NCI-H82 treated with DMSO at 0.1 percent for 48 hours (cell line): ENCODE data around the gene SNRNP70.
A peak's percentile ranks its signal among the peaks of the same experiment; 100 is the strongest.

ENCODE experiments used
- DNase-seq: peaks from one replicate; lab custom pipeline; 2025; ENCODE audit not compliant: unreplicated experiment; lab: John Stamatoyannopoulos, UW

Gene SNRNP70

DNA sequence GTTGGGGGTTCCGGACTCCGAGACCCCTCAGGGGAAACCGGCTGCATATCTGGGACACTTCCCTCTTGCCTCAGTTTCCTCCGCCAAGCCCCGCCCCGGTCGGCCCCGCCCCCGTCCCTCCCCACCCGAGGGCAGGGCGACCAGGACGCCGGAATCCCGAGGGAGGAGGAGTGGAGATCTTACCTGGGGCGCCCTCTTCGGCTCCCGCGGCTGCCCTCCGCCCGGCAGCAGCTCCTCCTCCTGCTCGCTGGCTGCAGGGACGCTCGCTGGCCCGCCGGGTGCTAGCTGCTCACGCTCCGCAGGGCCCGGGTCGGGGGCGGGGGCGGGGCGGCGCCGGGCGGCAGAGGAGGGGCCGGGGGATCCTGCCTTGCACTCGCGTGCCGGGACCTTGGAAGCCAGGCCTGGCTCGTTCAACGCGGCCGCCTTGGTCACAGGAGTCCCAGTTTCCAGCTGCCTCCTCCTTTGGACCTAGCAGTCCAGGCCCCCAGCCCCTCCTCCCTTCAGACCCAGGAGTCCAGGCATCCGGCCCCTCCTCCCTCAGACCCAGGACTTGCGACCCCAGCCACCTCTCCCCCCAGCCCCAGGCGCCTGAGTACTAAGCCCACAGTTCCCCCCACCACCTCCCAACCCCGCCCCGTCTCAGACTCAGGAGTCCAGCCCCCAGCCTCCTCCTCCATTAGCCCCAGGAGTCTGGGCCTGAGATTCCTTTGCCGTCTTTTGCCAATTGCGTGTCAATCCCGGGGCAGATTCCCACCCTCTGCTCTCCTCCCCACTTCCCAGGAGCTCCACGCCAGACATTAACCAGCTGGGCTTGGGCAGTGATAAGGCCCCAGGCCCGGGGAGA is 20.3 kb upstream of the SNRNP70 start, which contains the start of gene NTF4:
TSS of gene NTF4 (minus strand) at position 51 of the 844 bp plus-strand sequence. CDS start 2,821 bp downstream, outside the sequence.
- DNase-seq = no peak

DNA sequence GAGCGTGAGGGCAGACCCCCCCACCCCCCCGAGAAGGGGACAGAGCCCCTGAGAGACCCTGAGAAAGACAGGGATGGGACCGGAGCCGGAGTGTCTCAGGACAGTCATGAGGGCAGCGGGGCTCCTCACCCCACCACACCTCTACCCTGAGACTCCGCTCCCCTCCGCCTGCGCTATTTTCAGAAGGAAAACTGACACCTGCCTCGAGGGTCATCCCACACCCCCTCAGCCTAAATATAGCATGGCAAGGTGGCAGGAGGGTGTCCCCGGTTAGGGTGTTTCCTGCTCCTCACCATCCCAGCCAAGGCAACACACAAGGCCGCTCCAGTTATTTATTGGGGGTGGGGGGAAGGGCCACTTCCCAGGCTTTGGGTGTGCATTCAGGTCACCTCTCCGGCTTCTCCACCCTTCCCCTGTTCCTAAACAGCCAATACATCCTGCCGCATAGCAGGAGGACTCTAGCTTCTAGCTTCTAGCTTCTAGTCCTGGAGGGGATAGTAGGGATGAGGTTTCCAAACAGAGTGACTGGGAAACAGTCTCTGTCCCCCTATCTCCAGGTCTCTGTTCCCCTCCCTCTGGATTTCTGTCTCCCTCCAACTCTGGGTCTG is 19.2 kb upstream of the SNRNP70 start:
- no peak for DNase-seq

DNA sequence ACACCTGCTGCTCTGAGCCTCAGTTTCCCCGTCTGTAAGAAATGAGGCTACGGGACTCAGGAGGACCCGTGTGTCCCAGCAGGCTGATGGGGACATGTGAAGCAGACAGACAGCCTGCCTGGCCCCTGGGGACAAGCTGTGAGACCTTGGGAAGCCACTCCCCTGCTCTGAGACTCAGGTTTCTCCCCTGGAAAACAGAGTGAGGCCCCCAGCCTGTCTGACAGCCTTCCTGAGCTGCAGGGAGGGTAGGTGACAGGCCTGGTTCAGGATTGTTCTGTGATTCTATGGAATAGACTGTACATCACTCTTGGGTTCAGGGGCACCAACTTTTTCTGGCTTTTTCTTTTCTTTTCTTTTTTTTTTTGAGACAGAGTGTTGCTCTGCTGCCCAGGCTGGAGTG is 17.7 kb upstream of the SNRNP70 start:
- no peak for DNase-seq

DNA sequence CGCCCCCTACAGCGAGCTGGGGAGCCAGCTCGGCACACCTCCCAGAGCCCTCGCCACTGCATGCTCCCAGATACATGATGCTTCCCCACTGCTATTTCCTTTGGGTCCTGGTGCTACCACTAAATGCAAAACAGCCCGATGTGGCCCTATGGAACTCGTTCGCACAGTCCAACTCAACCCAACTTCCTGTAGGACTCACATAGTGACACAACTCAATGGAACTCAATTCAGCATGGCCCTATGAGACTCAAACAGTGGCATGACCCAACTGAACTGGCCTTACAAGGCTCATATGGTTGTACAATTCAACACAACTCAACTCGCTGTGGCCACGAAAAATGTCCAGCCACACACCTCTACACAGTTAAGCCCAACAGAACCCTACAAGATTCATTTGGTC is 16.2 kb upstream of the SNRNP70 start:
- DNase-seq = no peak

DNA sequence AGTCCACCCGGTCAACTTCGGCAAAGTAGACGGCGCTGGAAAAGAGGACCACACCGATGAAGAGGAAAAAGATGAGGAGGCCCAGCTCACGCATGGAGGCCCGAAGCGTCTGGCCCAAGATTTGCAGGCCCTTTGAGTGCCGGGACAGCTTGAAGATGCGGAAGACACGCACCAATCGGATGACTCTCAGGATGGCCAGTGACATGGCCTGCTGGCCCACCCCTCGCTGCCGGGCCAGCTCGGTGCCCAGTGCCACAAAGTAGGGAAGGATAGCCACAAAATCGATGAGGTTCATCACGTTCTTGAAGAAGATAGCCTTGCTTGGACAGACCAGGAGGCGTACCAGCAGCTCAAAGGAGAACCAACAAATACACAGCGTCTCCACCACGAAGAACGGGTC is 14.8 kb upstream of the SNRNP70 start:
- no peak for DNase-seq

DNA sequence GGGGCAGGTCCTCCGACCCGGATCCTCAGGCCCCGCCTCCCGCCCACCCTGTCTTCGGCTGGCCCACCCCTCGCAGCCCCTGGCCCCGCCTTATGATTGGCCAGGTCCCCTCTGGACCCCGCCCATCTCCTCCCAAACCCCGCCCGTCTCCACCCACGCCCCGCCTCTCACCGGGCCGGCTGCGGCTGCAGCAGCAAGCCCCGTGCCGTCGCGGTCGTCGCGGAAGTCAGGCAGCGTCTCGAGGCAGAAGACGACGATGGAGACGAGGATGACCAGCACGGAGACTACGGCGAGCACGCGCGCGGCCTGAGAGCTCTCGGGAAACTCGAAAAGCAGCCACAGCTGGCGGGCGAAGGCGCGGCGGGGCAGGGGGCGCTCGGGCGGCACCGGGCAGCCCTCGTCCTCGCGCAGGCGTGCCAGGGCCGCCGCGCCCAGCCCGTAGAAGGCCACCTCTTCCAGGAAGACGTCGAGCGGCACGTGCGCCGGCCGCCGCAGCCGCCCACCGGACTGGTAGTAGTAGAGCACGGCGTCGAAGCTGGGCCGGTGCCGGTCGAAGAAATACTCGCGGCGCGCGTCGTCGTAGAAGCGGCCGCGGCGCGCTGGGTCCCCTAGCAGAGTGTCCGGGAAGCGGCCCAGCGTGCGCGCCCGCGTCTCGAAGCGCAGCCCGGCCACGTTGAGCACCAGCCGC is 13.2 kb upstream of the SNRNP70 start:
- peak; percentile 42 for DNase-seq

DNA sequence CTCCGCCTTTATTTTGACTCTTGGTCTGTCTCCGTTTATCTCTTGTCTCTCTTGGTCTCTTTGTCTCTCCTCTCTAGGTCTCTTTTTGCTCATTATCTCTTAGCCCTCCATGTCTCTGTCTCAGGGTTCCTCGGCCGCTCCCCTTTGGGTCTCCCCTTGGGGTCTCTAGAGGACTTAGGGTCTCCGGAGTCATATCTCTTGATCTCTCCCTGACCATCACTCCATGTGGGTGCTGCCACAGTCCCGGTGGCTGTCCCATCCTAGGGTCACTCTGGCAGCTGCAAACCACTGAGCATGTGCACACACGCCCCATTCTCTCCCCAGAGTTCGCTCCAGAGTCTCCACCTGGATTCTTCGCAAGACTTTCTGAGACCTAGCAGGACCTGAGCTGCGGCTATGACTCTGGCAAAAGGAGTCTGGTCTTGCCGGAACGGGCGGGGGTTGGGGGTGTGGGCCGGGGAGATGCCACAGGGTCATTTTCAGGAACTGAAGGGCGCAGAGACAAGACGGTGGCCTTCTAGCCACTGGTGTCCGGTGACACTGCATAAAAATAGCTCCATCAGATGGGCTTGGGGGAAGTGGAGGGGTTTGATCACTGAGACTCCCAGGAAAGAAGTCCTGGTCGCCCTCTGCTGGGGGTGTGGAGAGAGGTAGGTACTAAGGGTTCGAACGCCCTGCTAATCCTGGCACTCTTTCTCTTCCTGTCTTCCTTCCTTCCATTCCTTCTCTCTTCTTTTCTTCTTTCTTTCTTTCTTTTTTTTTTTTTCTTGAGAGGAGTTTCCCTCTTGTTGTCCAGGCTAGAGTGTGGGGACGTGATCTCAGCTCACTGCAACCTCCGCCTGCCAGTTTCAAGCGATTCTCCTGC is 11.5 kb upstream of the SNRNP70 start:
- peak; percentile 46 for DNase-seq

DNA sequence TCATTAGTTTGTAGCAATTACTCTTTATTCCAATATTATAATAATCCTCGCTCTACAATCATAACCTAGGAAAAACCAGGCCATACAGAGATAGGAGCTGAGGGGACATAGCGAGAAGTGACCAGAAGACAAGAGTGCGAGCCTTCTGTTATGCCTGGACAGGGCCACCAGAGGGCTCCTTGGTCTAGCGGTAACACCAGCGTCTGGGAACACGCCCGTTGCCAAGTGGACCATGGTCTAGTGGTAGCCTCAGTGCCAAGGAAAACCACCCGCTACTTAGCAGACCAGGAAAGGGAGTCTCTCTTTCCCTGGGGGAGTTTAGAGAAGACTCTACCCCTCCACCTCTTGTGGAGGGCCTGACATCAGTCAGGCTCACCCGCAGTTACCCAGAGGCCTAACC is 10.4 kb upstream of the SNRNP70 start:
- peak; percentile 7 for DNase-seq

DNA sequence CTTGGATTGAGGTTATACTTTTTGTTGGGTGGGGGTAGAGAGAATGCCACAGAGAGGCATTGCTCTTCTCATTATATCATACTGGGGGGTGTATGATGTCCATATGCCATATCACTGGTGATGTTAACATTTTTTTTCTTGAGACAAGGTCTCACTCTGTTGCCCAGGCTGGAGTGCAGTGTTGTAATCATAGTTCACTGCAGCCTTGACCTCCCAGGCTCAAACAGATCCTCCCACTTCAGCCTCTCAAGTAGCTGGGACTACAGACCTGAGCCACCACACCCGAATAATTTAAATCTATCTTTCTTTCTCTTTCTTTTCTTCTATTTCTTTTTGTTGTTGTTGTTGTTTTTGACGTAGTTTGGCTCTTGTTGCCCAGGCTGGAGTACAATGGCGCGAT is 4.9 kb upstream of the SNRNP70 start:
- no peak for DNase-seq

DNA sequence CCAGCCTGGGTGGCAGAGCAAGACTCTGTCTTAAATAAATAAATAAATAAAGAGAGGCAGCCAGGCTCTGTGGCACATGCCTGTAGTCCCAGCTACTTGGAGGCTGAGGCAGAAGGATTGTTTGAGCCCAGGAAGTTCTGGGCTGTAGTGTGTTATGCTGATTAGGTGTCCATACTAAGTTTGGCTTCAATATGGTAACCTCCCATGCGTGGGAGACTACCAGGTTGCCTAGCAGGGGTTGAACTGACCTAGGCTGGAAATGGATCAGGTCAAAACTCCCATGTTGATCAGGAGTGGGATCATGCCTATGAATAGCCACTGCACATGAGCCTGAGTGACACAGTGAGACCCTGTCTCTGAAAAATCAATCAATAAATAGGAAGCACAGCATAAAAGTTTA is 4.0 kb upstream of the SNRNP70 start:
- DNase-seq = no peak

DNA sequence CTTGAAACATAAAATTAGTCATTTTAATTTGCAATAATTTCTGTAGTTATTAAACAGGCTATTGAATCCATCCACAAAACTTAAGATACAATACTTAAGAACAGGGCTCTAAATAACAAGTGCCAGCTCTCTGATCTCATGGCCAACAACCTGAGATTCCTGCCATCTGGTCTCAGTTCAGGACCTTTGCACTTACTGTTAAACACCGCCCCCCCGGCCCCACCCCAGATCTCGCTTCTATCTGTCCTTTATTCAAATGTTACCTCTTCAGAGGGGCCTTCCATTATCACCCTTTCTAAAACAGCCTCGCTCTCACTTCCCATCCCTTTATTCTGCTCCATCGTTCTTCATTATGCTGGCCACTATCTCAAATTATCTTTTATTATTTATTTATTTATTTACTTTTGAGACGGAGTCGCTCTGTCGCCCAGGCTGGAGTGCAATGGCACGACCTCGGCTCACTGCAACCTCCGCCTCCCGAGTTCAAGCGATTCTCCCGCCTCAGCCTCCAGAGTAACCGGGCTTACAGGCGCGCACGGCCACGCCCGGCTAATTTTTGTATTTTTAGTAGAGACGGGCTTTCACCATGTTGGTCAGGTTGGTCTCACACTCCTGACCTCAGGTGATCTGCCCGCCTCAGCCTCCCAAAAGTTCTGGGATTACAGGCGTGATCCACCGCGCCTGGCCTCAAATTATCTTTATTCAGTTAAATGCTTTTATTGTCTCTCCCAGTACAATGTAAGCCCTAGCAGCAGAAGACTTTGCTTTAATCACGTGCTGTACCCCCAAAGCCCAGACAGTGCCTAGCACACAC is 838 bp upstream of the SNRNP70 start:
- DNase-seq = no peak

DNA sequence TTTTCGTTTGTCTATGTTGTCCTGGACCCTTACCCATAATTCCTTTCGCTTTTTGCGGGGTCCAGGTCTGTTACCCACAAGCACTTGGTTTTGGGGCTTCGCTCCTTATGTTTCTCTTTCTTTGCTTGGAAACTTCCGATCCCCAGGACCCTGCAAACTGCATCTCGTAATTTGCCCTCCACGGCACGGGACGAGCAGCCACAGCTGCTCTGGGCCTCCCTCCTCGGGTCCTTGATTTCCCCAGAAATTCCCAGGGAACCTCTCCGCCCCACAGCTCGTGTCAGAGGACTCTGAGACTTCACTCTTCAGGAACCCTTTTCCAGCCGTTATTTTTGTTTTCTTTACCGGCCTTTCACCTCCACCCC is 599 bp downstream of the SNRNP70 start:
- no peak for DNase-seq

DNA sequence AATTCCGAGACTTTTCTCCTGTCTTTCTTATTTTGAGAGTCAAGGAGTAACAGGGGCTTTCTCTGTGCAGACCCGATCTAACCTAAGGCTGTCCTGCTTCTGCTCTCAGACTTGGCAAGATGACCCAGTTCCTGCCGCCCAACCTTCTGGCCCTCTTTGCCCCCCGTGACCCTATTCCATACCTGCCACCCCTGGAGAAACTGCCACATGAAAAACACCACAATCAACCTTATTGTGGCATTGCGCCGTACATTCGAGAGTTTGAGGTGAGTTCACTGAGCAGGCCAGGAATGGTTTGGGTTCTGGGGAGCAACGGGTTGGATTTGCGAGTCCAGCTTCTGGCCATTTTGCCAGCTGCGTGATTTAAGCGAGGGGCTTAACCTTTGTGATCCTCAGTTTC is 1.0 kb downstream of the SNRNP70 start:
- DNase-seq = no peak

DNA sequence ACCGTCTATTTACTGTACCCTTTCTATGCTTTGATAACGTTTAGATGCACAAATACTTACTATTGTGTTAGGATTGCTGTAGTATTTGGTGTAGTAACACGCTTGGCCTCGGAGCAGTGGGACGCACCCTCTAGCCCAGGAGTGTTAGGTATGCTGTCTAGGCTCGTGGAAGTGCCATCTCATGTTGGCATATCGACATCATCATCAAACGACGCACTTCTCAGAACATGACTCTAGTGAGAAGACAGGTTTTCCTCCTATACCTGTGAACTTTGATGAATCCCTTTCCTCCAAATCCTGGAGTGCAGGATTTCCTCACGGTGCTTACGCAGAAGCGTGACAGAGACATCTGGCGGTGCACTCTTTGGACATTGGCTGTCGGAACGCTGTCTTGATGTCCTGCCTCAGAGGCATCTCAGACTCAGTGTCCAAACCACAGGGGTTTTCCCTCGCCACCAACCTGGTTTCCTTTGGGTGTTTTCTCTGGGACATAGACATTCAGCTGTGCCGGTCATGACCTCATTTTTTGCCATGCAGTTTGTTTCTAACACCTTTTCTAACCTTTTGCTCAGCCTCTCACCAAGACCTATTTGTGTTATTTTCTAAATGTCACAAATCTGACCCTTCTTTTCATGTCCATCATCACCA is 6.3 kb downstream of the SNRNP70 start:
- no peak for DNase-seq

DNA sequence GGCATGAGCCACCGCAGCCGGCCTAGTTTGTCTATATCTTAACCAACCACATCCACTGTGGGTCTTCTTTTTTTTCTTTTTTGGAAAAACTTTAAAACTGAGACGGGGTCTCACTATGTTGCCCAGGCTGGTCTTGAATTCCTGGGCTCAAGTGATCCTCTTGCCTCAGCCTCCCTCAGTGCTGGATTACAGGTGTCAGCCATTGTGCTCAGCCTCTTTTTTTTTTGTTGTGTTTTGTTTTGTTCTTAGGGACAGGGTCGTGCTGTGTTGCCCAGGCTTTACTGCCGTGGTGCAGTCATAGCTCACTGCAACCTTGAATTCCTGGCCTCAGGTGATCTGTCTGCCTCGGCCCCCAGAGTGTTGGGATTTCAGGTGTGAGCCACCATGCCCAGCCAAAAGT is 7.4 kb downstream of the SNRNP70 start:
- DNase-seq = no peak

DNA sequence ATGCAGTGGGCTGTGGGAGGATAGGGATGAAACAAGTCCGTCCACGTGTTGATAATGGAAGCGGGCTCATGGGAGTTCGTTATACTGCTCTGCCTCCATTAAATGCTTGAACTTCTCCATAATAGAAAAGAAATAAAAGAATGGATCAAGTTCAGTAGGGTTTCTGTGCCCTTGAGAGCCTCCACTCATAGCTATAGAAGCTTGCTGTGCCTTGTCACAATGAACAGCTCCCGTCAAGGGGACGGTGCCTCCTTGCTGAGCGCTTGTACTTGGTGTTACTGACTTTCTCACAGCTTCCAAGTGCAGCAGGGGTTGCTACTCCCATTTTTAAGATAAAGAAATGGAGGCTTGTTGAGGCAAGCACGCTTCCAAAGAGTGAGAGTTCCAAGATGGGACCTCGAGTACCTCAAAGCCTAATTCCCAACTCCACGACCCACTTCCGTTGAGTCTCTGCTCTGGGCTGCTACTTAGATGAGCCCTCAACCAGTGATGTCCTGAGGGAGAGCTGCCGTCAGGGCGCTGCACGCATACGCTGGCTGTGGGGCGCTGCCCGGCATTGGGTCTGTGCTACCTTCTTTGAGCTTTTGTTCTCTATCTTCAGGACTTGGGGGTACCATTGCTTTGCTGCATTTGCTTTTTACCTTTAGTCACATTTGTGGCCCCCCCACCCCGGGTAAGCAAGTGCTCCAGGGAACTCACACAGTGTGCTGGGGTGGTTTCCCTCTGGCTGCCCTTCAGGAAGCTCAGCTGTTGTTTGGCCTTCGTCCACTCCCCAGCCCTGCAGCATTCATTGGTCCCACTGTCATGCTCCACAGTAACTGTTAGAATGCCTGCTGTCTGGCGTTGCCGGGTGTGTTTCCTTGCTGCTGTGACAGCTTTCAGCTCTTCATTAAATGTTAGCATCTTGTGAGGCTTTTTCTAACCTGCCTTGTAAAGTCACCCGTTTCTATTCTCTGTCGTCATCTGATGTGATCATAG is 9.5 kb downstream of the SNRNP70 start:
- no peak for DNase-seq

DNA sequence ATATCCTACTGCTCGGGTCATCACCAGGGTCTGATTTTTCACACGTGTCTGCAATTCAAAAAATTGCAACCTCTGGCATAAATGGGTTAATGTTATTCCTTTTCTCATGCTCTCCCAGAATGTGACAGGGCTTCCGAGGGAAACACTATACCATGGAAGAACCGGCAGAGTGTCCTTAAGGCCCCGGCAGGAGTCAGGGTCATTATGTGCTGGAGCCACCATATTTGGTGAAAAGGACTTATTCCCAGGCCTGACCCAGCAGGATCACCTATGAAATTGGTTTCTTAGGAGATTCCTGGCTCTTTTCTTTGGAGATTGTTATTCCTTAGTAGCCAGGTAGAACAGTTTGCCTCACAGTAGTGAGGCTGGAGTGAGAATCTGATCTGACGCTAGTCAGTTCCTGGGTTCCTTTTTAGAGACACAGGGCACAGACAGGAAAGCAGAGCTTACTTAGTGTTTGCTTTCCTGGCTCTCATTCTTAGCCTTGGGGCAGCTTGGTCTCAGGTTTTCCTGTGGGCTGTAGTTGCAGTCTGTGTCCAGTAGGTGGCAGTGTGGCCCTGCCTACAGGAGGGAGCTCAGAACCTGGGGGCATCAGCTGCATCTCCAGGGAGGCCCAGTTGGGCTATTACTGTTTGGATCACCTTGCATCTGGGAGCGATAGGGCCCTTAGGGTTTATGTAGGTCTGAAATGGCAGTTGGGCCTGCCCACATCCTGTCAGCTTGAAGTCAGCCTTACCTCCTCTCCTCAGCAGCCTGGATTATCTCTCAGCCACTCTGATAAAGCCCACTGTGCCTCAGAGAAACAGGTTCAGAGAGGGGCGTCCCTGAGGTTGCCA is 12.4 kb downstream of the SNRNP70 start:
- peak; percentile 79 for DNase-seq

DNA sequence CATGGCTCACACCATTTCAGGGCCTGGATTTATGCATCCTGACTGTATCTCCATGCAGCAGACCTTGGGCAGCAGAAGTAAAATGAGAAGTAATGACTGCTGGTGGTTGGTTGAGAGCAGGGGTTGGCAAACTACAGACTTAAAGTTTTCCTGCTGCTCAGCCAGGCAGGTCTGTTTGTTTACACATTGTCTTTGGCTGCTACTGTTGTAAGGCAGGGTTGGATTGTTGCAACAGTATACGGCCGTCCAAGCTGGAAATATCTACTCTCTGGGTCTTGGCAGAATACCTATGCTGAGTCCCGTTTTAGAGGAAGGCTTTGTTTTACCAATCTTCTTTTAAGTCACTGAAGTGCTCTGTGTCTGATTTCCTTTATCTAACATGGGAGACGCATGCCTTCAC is 13.5 kb downstream of the SNRNP70 start:
- no peak for DNase-seq
